Measurements from ENCODE around the gene CCNB2. TPM values are rescaled to one million over a fixed set of nuclear protein-coding genes. Genes with fewer than 3 reads are reported as not detected.

Gene CCNB2
- total RNA-seq, 6 donors from 2014 or later = 1.7 to 4.9 (median 2.8) TPM; not detected in 1

DNA sequence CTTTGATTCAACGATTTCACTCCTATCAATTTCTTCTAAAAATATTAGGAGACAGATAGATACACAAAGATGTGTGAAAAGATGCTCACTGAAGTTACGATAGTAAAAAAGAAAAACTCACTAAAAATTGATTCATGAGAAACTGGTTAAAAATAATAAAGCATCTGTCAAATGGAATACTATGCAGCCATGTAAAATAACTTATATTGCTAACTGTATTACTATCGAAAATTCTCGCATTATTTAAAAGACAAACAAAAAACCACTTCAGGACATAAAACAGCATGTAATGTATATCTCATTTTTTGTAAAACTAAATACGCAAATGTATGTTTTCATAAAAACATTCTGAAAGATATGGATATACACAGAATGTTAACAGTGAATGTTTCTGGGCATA, 68.2 kb downstream of the CCNB2 start:
- Histone ChIP-seq H3K36me3 (peaks cover 0 to 17% (median 6%) of the 10 kb centered on the region in 4 donors), H3K4me3 (no peak overlapping the region), H3K4me1 (peaks cover 8 to 24% (median 20%) of the 10 kb centered on the region in 4 donors), H3K27ac (no peak overlapping the region), H3K9me3 (no peaks in the 10 kb centered on the region), H3K27me3 (no peaks in the 10 kb centered on the region)
- ATAC-seq (ENCODE audit: low FRiP score in 2 of 2) (no peak), DNase-seq (no peak)
- TF ChIP-seq EP300 (IDR thresholded peaks at IDR 0.05) (no peak), POLR2AphosphoS5 (IDR thresholded peaks at IDR 0.05) (no peak), POLR2A (IDR thresholded peaks at IDR 0.05) (no peak)
- TF ChIP-seq, protein P1, sequence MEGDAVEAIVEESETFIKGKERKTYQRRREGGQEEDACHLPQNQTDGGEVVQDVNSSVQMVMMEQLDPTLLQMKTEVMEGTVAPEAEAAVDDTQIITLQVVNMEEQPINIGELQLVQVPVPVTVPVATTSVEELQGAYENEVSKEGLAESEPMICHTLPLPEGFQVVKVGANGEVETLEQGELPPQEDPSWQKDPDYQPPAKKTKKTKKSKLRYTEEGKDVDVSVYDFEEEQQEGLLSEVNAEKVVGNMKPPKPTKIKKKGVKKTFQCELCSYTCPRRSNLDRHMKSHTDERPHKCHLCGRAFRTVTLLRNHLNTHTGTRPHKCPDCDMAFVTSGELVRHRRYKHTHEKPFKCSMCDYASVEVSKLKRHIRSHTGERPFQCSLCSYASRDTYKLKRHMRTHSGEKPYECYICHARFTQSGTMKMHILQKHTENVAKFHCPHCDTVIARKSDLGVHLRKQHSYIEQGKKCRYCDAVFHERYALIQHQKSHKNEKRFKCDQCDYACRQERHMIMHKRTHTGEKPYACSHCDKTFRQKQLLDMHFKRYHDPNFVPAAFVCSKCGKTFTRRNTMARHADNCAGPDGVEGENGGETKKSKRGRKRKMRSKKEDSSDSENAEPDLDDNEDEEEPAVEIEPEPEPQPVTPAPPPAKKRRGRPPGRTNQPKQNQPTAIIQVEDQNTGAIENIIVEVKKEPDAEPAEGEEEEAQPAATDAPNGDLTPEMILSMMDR (IDR thresholded peaks at IDR 0.05) = no peak
- 97 to 98% methylated on average over 5 of the region's 5 CpGs for WGBS, 2 donors

DNA sequence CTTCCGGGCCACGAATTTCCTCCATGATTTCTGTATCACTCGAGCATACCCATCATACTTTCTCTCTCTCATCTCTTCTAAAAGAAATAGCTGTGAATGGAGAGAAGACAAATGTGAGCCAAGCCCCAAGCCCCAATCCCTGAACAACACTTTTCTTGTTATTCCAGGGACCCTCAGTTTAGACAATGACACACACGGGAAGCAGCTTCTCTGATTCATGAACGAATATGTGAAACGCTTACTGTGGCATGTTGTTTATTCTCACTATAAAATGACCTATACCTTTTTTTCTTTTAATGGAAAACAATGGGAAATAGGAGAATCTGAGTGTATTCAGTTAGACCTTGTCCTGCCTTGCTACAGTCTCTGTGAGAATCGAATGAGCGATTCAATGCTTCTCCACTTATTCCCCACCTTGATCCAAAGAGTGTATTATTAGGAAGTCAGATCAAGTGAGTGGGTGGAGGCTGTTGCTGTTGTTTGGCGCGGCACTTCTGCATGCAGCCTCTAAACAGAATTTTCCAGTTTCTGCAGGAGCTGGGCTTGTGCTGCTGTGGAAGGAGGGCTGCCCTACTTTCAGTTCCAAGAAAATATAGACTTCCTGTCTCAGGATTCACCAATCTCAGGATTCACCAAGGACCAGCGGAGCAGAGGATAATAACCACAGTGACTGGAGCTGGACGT, 69.3 kb downstream of the CCNB2 start:
- H3K4me3 ChIP-seq = no peak overlapping the region
- H3K4me1 ChIP-seq = peaks cover 8 to 24% (median 20%) of the 10 kb centered on the region in 4 donors
- DNase-seq = no peak
- H3K27me3 ChIP-seq = no peaks in the 10 kb centered on the region
- H3K9me3 ChIP-seq = no peaks in the 10 kb centered on the region
- ATAC-seq (ENCODE audit: low FRiP score in 2 of 2) = peak in 1 of 2 donors; percentile 3
- peak overlapping the region in 3 of 4 donors; percentile 16 to 68 (median 21) for H3K27ac ChIP-seq
- H3K36me3 ChIP-seq = peaks cover 0 to 21% (median 6%) of the 10 kb centered on the region in 4 donors
- TF ChIP-seq POLR2A (IDR thresholded peaks at IDR 0.05) = no peak
- TF ChIP-seq POLR2AphosphoS5 (IDR thresholded peaks at IDR 0.05) = no peak
- no peak for TF ChIP-seq EP300 (IDR thresholded peaks at IDR 0.05)
- WGBS, 2 donors = 88 to 90% methylated on average over 12 of the region's 12 CpGs

Small RNA genes lying within 50 kb of the gene (small RNA-seq; reads per million reads assigned to genes)
- 0 to 0.99 (median 0.09) reads per million in 4 donors for gene MIR2116

Other genes starting within 250 kb of the CCNB2 start
- gene SLTM, start 171.5 kb upstream of the CCNB2 start, total RNA-seq = 100 to 1,000 TPM in 3 of 6 donors, 10 to 100 TPM in 3; 77.2 to 261 (median 100) TPM
- 10 to 100 TPM; 16.3 to 41.6 (median 31.8) TPM for gene RNF111, start 117.5 kb upstream of the CCNB2 start, total RNA-seq
- gene LDHAL6B, start 101.7 kb downstream of the CCNB2 start, total RNA-seq = 1 to 10 TPM in 1 of 6 donors, not detected in 5; 2.1 TPM